GM18511 (cell line): ENCODE data around the gene P2RY6.
"Not testable (repeated sequence)": the region's sequence is repeated elsewhere in the genome, so short reads cannot be mapped to it uniquely, and the experiment has no call there.

Experiments
- ATAC-seq: cut with Tn5 transposase; IDR thresholded peaks from one replicate; pipeline ENCODE4 v1.9.1; 2021; ENCODE audit warnings: mild to moderate bottlenecking, moderate library complexity; ENCODE audit not compliant: unreplicated experiment

The P2RY6 gene

DNA sequence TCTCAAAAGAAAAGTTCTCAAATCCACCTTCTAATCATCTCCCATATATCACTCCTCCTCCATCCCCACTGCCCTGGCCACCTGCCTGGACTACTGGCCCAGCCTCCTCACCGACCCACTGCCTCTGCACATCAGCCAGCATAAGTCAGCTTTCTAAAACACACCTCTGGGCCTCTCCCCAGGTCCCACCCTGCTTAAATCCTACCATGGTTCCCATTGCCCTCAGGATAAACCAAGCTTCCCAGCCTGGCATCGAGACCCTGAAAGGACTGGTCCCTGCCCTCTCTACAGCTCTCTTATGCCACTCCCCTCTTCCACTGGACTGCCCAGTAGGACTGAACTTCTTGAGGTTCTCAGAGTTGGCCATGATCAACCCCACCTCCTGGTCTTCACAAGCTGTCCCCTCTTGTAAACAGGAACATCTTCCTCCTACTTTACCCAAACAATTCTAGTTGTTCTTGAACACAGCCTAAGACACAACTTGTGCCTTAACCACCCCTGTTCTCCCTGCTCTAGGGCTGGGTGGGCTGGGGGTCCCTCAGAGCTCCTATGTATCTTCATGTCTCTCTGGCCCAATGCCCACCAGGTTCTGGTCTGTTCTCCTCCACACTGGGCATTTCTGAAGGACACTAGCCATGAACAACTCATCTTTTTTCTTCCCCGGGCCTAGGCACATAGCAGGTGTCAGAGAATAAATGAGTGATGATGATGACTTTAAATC, 12.6 kb upstream of the P2RY6 start:
- no peak for ATAC-seq

DNA sequence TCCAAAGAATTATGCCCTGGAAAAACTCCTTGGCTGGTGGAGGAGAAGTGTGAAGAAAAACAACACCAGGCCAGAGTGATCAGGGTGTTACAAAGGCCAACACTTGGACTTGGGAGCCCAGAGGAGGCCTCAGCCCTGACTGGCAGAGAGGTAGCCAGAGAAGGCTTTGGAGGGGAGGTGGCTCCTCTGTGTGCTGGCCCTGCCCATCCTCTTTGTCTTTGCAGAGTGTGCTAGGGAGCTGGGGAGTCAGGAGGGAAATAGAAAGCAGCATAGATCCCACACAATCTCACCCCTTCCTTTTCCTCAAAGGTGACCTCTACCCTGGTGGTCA, 12.0 kb upstream of the P2RY6 start:
- ATAC-seq, result no peak

DNA sequence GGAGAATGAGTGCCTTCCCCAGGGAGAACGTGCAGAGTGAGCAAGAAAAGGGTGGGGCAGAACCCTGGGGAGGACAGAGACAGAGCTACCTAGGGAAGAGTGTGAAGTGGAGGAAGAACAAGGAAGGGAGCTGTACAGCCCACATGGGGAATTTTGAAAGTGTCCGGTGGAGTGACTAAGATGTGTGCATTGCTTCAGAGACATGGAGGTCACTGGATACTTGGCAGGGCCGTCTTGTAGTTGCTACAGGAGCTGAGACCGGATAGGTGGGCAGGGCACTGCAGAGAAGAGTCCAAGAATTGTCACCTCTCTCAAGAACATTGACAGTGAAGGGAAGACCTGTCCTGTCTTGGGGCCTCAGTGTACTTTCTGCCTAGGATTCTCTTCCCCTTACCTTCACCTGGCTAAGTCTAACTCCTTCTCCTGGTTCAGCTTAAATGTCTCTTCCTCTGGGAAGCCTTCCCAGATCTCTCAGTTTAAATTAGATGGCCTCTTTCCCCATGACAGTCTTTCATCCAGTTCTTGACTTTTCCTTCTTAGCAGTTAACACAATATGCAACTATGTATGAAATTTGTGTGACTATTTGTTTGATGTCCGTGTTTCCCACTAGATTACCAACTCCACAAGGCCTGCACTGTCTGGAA, 9.2 kb upstream of the P2RY6 start:
- ATAC-seq, result no peak

DNA sequence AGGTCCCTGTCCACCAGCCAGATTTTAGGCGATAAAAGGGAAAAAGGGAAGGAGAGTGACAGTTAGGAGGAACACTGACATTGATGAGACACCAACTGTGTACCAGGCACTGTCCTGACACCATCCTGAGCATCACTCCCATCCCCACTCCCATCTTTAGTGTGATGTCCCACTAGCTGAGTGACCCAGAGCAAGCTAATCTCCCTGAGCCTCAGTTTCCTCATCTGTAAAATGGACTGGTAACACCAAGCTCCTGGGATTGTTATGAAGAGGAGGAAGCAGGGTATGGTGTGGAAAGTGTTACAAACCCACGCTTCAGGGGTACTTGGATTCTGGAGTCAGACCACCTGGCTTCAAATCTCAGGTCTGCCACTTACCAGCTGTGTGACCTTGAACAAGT, 8.5 kb upstream of the P2RY6 start:
- no peak for ATAC-seq

DNA sequence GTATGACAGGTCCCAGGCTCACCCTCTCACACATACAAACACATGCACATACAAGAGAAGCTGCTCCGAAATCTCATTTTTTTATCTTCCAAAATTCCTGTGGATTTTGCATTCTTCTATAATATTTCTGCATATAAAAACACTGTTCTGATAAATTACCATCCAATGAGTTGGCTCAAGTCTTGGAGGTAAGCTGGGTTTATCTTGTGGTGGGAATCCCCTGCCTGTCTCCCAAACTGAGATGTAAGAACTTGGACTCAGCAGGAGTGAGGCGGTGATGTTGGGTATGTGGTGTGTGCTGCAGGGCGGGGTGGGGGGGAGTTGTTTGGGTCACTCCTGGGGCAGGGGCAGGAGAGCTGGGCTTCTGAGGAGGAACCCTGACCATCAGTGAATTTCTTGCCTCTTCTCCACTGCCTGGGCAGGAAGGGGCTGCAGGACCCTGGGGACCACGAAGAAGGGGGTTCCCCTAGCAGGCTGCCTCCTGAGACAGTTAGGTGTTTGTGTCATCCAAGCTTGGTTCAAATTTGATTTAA, 6.8 kb upstream of the P2RY6 start:
- ATAC-seq, result no peak

DNA sequence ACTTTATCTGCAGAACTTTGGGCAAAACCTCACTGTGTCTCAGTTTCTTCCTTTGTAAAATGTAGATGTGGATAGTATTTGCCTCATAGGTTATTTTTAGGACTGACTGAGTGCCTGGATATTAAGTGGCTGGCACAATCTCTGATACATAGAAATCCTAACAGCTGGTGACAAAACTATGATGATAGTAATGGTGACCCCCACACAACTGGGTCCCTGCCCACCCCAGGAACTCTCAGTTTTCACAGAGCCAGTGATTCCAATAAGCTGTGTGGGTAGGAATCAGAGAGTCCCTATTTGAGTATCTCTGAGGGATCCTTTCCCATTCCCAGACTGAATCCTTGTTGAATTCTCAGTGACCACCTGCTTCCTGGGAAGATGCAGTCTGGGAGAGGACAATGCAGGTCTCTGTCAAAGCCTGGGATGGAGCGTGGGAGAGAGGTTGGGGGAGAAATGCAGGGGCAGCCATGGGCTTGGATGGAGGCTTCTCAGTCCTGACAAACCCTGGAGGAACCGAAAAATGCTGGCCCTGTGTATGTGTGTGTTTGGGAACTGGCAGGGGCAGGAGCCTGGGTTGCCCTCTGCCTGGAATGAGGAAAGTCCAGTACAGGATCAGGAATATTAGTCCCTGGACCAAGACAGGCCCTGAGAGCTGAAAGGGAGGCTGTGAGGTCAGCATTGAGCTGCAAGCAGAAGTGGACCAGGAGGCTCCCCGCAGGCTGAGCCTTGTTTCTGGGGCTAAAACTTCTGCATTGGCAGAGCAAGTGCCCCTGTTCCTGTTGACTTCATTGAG, 6.1 kb upstream of the P2RY6 start:
- ATAC-seq, result no peak

DNA sequence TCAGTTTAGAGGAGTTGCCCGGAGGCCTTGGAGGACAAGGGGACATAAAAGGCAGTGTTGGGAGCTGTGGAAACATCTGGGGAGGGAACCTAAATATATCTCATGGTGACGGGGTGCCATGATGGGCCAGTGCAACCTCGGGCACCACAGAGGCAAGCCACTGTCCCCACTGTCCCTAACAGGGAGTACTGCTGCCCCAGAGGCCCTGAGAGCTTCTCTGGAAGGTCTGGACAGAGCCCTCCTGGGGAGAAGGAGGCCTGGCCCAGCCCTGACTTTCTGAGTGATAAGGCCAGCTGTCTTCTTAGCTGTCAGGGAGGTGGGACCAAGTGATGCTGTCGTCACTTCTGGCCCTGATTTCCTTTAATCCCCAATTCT, 5.5 kb upstream of the P2RY6 start:
- no peak for ATAC-seq

DNA sequence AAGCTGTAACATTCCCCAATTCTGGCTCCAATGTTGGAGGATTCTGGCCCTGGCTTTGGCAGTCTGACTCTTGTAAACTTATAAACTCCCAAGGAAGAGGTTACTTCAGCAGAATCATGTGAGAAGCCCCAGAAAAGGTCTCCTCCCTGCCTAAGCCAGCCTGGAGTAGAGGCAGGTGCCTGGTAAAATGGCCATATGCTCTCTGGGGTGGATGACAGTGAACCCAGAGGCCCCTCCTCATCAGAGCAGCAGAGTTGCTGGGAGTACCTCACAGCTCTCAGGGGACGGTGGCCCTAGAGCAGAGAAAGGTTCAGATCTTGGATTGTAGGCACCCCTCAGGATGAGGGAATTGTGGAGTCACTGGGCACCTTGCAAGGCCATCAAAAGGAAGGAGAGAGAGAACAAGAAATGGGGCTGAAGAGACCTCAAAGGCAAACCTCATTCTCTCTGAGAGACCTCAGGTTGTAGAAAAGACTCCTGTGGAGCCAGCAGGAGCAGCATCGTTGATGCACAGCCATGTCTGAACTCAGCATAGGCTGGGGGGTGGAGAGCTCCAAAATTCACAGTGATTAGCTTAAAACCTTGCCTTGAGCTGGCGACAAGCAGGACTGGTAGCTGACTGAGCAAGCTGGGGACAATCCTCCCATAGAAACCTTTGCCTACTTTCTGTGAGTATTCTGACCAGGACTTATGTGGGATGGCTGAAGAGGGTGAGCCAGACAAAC, 4.9 kb upstream of the P2RY6 start:
- no peak for ATAC-seq

DNA sequence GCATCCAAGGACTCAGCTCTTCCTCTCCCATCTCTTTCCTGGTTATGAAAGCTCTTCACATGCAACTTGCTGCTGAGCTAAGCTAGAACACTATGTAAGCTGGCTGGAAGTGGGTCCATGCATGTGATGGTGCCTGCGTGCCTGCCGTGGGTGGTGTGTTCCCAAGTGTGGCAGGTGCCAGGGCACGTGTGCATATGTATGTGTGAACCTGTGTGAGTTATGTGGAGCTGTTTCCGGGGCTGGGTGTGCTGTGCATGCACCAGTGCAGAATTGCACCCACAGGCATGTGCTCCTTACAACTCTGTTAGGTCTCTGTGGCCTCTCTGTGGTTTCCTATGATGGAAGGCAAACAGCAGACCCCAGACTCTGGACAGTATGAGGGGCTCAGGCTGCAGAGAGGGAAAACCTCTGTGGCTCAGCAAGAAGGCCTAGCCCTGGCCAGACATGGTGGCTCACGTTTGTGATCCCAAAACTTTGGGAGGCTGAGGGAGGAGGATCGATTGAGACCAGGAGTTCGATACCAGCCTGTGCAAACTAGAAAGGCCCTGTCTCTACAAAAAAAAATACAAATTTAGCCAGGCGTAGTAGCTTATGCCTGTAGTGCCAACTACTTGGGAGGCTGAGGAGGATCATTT, 4.1 kb upstream of the P2RY6 start:
- ATAC-seq, result no peak

DNA sequence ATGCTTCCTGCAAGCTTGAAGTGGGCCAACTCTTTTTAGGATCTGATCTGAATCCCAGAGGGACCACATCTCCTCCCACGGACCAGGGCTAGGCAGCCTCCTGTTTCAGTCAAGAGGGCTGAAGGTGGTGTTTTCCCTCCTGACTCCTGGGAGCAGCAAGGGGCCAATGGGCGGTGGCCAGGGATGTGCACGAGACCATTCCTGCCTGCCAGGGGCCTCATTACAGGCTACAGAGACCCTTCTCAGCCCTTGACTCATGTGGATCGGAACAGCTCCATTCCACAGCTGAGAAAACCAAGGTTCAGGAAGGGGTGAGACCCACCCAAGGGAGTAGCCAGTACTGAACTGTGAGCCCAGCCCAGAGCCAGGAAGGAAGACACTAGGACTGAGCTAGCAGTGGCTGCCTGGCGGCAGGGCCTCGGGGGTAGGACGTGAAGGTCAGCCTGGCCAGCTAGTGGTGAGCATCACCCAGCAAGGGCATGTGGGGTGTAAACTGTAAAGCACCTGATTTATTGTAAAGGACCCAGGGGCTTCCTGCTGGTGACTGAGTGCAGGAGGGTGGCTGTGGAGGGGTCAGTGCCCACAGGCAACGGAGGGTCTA, 3.4 kb upstream of the P2RY6 start:
- no peak for ATAC-seq

DNA sequence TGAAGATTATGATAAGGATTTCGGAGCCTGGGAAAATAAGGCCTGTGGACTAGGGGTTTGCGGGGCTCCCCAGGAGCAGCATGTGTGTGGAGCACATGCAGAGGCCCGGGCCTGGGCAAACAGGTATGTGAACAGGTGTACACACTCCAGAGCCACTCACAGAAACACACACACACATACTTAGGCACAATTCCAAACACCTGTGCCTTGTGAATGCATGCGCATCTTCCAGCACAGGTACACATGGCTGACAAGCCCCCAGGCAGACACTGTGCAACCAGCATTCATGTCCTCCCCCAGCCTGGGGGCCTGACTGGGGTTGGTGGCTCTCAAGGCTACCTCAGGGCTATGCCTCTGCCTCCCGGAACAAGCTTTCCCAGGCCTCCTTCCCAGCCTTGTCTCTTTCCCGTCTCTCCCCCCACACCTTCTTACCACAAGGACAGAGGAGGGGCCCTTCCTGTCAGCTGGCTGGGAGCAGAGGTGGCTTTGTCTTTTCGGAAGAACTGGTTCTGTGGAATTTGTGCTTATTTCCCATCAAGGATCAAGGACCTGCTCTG, 2.6 kb upstream of the P2RY6 start:
- ATAC-seq, result no peak

DNA sequence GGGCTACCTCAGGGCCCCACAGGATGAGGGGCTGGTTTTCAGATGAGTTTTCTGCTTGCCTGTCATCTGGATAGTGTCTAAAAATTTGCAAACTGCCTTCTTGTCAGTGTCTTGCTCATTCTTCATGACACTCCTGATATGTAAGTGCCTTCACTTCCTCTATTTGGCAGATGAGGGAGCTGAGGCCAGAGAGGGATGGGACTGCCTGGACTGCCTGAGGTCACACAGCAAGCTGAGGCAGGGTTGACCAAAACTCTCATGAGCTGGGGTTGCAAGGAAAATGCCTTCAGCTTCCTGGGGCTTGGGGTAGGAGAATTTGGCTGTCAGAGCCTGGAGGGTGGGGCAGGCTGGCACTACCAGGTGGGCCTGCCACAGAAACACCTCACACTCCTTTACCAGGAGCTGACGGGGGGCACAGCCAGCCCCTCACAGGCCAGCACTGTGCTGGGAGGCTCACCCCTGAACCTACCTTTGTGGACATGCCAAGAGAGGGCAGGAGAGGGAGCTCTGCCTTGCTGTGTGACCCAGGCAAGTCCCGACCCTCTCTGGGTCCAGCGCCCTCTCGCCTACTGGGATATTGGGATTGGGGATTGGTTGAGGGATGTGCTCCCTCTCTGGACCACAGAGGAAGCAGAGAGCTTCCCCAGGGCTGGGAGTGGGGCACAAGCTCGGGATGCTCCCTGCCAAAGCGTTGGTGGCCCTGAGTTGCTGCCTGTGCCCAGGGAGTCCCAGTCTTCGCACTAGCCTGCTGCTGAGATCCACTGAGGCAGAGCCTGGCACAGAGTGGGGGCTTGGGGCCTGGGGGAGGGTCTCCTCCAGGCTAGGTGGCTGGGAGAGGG, 1.9 kb upstream of the P2RY6 start:
- no peak for ATAC-seq

DNA sequence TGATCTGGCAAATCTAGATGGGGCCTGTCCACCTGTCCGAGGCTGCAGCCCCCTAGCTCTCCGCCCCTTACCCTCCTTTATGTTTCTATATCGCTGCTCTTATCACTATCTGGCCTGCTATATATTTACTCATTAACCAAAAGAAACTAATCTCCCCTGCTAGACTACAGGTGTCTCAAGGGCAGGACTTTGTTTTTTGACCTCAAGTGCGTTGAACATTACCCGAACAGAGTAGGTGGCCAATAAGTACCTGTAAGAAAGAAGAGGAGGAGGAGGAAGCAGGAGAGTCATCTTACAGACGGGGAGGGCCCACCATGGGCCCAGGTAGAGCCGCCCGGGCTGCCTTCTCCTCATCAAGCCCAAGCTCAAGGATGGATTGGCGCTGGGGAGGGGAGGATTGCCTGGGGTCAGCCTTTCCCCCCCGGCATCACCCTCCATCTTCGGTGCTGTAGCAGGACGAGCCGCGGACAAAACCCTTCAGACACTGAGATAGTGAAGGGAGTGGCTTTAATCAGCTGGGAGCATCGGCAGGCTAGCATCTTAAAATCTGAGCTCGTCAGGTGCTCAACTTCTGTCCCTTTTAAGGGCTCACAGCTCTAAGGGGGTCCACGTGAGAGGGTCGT, 1.2 kb upstream of the P2RY6 start:
- no peak for ATAC-seq

DNA sequence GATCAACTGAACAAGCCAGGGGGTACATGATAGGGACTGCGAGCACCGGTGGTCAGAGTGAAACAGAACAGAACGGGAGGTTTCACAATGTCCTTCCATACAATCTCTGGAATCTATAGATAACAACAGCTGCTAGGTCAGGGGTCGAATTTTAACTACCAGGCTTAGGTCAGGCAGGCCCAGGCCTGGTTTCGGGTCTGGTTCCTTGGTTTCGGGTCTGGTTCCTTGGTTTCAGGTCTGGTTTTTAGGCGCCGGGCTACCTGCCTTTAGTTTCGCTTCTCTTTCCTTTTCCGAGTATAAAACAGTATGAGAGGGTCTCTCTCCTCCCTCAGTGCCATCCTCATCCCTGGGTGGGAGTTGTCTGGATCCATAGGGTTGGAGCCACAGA, 666 bp upstream of the P2RY6 start:
- ATAC-seq, result not testable (repeated sequence)

DNA sequence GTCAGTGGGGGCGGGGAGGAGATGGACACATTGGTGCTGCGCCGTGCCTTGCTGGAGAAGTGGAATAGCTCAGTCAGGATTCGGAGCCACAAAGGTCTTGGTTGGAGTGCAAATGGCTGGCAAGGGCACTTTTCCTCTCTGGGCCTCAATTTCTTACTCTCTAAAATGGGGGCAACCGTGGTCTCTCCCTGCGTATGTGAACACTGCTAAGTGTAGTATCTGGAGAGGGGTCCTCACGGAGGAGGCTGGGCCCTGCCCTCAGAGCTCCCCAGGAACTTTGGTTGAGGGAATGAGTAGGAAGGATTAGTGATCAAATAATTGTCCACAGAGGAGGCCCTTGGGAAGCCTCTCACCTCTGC, 521 bp downstream of the P2RY6 start:
- ATAC-seq, result no peak

DNA sequence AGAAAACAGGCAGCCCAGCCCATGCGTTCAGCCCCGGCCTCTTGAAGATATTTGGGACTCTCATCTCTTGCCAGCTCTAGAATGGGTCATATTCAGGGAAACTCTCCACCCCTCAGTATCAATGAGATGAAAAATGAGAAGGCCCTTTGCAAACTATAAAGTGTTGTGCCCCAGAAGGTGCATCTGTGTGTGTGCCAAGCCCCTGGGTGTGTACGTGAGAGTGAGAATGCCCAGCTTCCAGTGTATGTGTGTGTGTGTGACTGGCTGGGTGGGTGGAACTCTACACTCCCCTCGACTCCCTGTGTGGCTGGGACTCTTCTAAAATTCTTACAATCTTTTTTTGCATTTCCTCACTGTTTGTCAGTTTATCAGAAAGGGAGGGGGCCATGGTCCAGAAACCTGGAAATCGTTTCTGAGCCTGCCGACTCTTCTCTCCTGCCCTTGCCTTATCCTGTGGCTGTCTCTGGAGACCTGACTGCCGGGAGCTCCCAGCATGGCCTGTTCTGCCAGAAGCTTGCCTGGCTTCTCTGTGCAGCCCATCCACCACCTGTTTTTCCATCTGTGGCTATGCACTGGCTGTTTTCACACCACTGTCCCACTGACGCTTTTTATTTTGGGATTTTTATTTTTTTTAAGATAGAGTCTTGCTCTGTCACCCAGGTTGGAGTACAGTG, 1.2 kb downstream of the P2RY6 start:
- no peak for ATAC-seq

DNA sequence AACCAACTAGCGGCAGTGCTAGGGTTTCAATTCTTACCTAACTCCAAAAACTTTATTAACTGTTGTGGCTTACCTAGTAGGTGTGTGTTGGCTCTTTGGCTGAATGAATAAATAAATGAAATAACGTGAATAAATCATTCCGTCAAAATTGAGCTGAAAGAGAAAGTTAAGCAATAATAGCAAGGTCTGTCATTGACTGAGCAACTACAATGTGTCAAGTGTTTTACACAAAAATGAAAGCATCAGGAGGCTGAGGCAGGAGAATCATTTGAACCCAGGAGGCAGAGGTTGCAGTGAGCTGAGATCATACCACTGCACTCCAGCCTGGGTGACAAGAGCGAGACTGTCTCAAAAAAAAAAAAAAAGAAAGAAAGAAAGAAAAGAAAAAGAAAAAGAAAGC, 2.1 kb downstream of the P2RY6 start:
- ATAC-seq, result not testable (repeated sequence)

DNA sequence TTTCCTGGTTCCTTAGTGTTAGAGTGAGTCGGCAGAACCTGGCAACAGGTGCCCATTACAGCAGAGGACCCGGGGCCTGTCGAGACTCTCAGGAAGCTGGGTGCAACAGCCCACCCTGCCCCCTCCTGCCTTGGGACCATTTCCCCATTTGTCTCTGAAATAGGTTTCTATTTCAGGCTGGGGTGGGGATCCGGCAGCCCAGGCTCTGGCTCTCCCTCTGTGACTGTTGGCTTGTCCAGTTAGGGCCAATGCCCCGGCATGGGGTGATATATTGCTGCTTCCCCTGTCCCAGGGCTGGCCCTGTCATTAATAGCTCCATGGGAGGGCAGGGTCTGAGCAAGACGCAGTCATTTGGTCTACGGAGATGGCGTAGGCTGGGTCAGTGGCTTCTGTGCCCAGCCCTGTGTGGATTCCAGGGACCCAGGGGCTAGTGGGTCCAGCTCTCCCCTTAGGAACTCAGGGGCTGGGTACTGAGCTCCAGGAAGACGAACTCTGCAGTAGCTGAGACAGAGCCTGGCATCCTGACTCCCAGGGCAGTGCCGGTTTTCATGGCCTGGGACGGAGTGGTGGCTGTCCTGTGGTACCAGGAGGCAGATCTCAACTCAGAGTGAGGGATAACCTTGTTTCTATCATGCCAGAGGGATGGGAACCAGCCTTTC, 2.7 kb downstream of the P2RY6 start:
- no peak for ATAC-seq
